B cell (primary cell): ENCODE measurements around the gene RASGRF2.

Experiments used
- CTCF ChIP-seq: fragments of 200-600 bp; IDR thresholded peaks from one replicate; pipeline ENCODE4 v1.8.0; 2022; ENCODE audit warnings: antibody characterized with exemption, mild to moderate bottlenecking
- EZH2 ChIP-seq: IDR thresholded peaks from 2 replicates; pipeline ENCODE4 v1.6.1; 2012; ENCODE audit warnings: borderline replicate concordance, low read depth, mild to moderate bottlenecking, moderate library complexity, low read length; ENCODE audit not compliant: insufficient read depth, poor library complexity, severe bottlenecking

GRCh38 chr5:80941496-80941895 lies 18.7 kb upstream of the RASGRF2 start:
- TF ChIP-seq EZH2 (no peak), CTCF (no peak)
